Measurements from ENCODE around the gene FGF18. TPM values are rescaled to one million over a fixed set of nuclear protein-coding genes. Genes with fewer than 3 reads are reported as not detected.

FGF18 gene
- total RNA-seq, 1 donor from 2014 or later, result 0.06 TPM

DNA sequence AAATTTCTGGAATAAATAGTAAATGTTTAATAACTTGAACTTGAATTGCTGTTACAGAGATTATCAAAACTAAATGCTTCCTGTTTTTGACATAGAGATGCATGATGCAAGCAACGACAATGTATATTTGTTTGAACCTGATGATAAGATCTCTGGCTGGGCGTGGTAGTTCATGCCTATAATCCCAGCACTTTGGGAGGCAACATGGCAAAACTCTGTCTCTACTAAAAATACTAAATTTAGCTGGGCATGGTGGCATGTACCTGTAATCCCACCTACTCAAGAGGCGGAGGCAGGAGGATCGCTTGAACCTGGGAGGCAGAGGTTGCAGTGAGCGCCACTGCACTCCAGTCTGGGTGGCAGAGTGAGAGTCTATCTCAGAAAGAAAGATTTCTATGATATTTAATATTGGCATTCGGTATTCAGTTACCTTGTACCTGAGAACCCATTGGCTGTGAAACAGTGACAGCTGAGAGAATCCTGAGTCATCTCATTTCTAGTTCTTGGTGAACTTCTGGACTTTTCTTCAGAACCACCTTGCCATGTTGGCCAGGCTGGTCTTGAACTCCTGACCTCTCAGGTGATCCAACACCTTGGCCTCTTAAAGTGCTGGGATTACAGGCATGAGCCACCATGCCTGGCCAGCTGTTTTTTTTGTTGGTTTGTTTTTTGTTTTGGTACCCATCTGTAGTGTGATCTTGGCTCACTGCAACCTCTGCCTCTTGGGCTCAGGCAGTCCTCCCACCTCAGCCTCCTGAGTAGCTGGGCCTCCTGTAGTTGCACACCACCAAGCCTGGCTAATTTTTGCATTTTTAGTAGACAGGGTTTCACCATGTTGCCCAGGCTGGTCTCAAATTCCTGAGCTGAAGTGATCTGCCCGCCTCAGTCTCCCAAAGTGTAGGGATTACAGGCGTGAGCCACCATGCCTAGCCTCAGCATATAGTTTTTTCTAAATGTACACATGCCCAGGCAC lies 10.0 kb upstream of the FGF18 start:
- Histone ChIP-seq H3K9me3 (ENCODE audit: low read depth) (no peaks in the 10 kb centered on the region), H4K20me1 (ENCODE audit: low read depth) (peaks cover 98% of the 10 kb centered on the region), H3K27me3 (no peaks in the 10 kb centered on the region), H3F3A (ENCODE audit: low read depth) (peaks cover 96% of the 10 kb centered on the region), H3K36me3 (peaks cover 48% of the 10 kb centered on the region), H2AFZ (replicated peaks) (no peak overlapping the region), H3K27ac (no peak overlapping the region), H3K79me2 (ENCODE audit: low read depth) (peaks cover 83% of the 10 kb centered on the region), H3K4me3 (no peak overlapping the region), H3K4me2 (no peak overlapping the region), H3K4me1 (no peaks in the 10 kb centered on the region), H3K9ac (no peak overlapping the region)
- Mint-ChIP-seq H3K27ac (no peak overlapping the region), H3K4me1 (no peaks in the 10 kb centered on the region), H3K27me3 (ENCODE audit: insufficient read depth, low read depth) (no peaks in the 10 kb centered on the region), H3K9me3 (peaks cover 5% of the 10 kb centered on the region), H3K36me3 (peaks cover 42% of the 10 kb centered on the region), H3K4me3 (no peak overlapping the region)
- no peak for DNase-seq (ENCODE audit: low spot score)
- TF ChIP-seq EZH2 (IDR thresholded peaks at IDR 0.05) (no peak), EZH2phosphoT487 (IDR thresholded peaks at IDR 0.05) (no peak), CTCF (IDR thresholded peaks at IDR 0.05) (no peak)

DNA sequence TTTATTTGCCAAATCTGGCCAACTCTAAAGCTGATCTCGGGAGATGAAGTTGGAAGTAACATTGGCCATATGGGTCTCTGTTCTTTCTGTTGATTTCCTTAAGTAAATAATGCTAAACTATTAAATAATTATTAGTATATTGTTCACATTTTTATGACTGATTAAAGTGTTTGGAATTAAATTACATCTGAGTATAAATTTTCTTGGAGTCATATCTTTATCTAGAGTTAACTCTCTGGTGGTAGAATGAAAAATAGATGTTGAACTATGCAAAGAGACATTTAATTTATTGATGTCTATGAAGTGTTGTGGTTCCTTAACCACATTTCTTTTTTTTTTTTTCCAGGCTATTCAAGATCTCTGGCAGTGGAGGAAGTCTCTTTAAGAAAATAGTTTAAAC lies 9.3 kb upstream of the FGF18 start:
- Histone ChIP-seq H3F3A (ENCODE audit: low read depth) (peaks cover 99% of the 10 kb centered on the region), H3K27me3 (no peaks in the 10 kb centered on the region), H3K9me3 (ENCODE audit: low read depth) (no peaks in the 10 kb centered on the region), H3K4me1 (no peaks in the 10 kb centered on the region), H4K20me1 (ENCODE audit: low read depth) (peaks cover 100% of the 10 kb centered on the region), H3K9ac (no peak overlapping the region), H3K36me3 (peaks cover 43% of the 10 kb centered on the region), H3K27ac (peak overlapping the region; percentile 13), H2AFZ (replicated peaks) (no peak overlapping the region), H3K4me2 (no peak overlapping the region), H3K79me2 (ENCODE audit: low read depth) (peaks cover 77% of the 10 kb centered on the region), H3K4me3 (no peak overlapping the region)
- TF ChIP-seq EZH2 (IDR thresholded peaks at IDR 0.05), result no peak
- TF ChIP-seq EZH2phosphoT487 (IDR thresholded peaks at IDR 0.05), result no peak
- no peak for TF ChIP-seq CTCF (IDR thresholded peaks at IDR 0.05)
- Mint-ChIP-seq H3K27ac (no peak overlapping the region), H3K4me1 (no peaks in the 10 kb centered on the region), H3K4me3 (no peak overlapping the region), H3K36me3 (peaks cover 37% of the 10 kb centered on the region), H3K27me3 (ENCODE audit: insufficient read depth, low read depth) (no peaks in the 10 kb centered on the region), H3K9me3 (peaks cover 2% of the 10 kb centered on the region)
- DNase-seq (ENCODE audit: low spot score), result no peak

DNA sequence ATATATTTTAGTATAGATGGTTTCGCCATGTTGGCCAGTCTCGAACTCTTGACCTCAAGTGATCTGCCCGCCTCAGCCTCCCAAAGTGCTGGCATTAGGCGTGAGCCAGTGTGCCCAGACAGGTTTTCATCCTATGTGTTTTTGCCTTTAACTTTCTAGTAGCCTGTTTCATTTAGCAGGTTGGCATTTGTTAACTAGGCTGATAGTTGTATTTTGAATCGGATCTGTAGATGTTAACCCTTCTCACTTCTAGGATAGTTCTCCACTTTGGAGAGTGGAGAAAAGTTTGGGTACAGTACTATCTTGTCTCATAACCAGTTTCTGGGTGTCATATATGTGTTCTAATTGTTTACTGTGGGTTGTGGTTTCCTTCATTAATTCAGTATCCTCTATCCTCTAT lies 7.3 kb upstream of the FGF18 start:
- Histone ChIP-seq H3K9me3 (ENCODE audit: low read depth) (no peaks in the 10 kb centered on the region), H3K27me3 (no peaks in the 10 kb centered on the region), H3K79me2 (ENCODE audit: low read depth) (peaks cover 57% of the 10 kb centered on the region), H3K4me1 (no peaks in the 10 kb centered on the region), H3K9ac (no peak overlapping the region), H3K4me3 (no peak overlapping the region), H4K20me1 (ENCODE audit: low read depth) (peaks cover 99% of the 10 kb centered on the region), H3K27ac (no peak overlapping the region), H3K36me3 (peaks cover 25% of the 10 kb centered on the region), H2AFZ (replicated peaks) (no peak overlapping the region), H3F3A (ENCODE audit: low read depth) (peaks cover 98% of the 10 kb centered on the region), H3K4me2 (no peak overlapping the region)
- TF ChIP-seq CTCF (IDR thresholded peaks at IDR 0.05) (no peak), EZH2 (IDR thresholded peaks at IDR 0.05) (no peak), EZH2phosphoT487 (IDR thresholded peaks at IDR 0.05) (no peak)
- H3K36me3 Mint-ChIP-seq, result peaks cover 23% of the 10 kb centered on the region
- no peak overlapping the region for H3K27ac Mint-ChIP-seq
- no peaks in the 10 kb centered on the region for H3K4me1 Mint-ChIP-seq
- H3K4me3 Mint-ChIP-seq, result no peak overlapping the region
- H3K9me3 Mint-ChIP-seq, result no peaks in the 10 kb centered on the region
- no peaks in the 10 kb centered on the region for H3K27me3 Mint-ChIP-seq (ENCODE audit: insufficient read depth, low read depth)
- DNase-seq (ENCODE audit: low spot score), result no peak

Data from neural progenitor cell (in vitro differentiated cells).